ENCODE data around the gene CITED1.

Gene CITED1

GRCh38 chrX:72316408-72317110 lies 10.8 kb upstream of the CITED1 start:
- Histone ChIP-seq H3K9me3 (ENCODE audit: control insufficient read depth, insufficient read depth, low read length) (no peaks in the 10 kb centered on the region), H3K4me2 (ENCODE audit: low read length) (no peak overlapping the region), H4K20me1 (ENCODE audit: control insufficient read depth, insufficient read depth, low read depth, low read length) (no peaks in the 10 kb centered on the region), H3K79me2 (ENCODE audit: control insufficient read depth, low read length) (no peaks in the 10 kb centered on the region), H3K36me3 (ENCODE audit: control insufficient read depth, low read length) (no peaks in the 10 kb centered on the region), H3K27ac (ENCODE audit: low read depth, low read length) (no peak overlapping the region), H3K4me1 (ENCODE audit: control insufficient read depth, low read length) (no peaks in the 10 kb centered on the region), H3K9me2 (replicated peaks; ENCODE audit: control insufficient read depth, low read length) (no peaks in the 10 kb centered on the region), H3K27me3 (ENCODE audit: control insufficient read depth, low read length) (no peaks in the 10 kb centered on the region), H3K4me3 (ENCODE audit: low read length) (no peak overlapping the region), H3F3A (ENCODE audit: control insufficient read depth, insufficient read depth) (no peaks in the 10 kb centered on the region)
- TF ChIP-seq EZH2phosphoT487 (IDR thresholded peaks at IDR 0.05; ENCODE audit: borderline replicate concordance, low read length), result no peak
- no peak for TF ChIP-seq CTCF (IDR thresholded peaks at IDR 0.05; ENCODE audit: low read depth, low read length, poor library complexity, severe bottlenecking)

GRCh38 chrX:72314881-72315280 lies 9.2 kb upstream of the CITED1 start:
- Histone ChIP-seq H4K20me1 (ENCODE audit: control insufficient read depth, insufficient read depth, low read depth, low read length) (no peaks in the 10 kb centered on the region), H3K79me2 (ENCODE audit: control insufficient read depth, low read length) (no peaks in the 10 kb centered on the region), H3K4me3 (ENCODE audit: low read length) (no peak overlapping the region), H3F3A (ENCODE audit: control insufficient read depth, insufficient read depth) (no peaks in the 10 kb centered on the region), H3K27ac (ENCODE audit: low read depth, low read length) (no peak overlapping the region), H3K4me2 (ENCODE audit: low read length) (no peak overlapping the region), H3K36me3 (ENCODE audit: control insufficient read depth, low read length) (no peaks in the 10 kb centered on the region), H3K9me3 (ENCODE audit: control insufficient read depth, insufficient read depth, low read length) (no peaks in the 10 kb centered on the region), H3K4me1 (ENCODE audit: control insufficient read depth, low read length) (no peaks in the 10 kb centered on the region), H3K9me2 (replicated peaks; ENCODE audit: control insufficient read depth, low read length) (no peaks in the 10 kb centered on the region), H3K27me3 (ENCODE audit: control insufficient read depth, low read length) (peaks cover 1% of the 10 kb centered on the region)
- TF ChIP-seq CTCF (IDR thresholded peaks at IDR 0.05; ENCODE audit: low read depth, low read length, poor library complexity, severe bottlenecking), result no peak
- no peak for TF ChIP-seq EZH2phosphoT487 (IDR thresholded peaks at IDR 0.05; ENCODE audit: borderline replicate concordance, low read length)

GRCh38 chrX:72313707-72314641 lies 8.3 kb upstream of the CITED1 start:
- Histone ChIP-seq H3K4me1 (ENCODE audit: control insufficient read depth, low read length) (no peaks in the 10 kb centered on the region), H3K79me2 (ENCODE audit: control insufficient read depth, low read length) (no peaks in the 10 kb centered on the region), H3K9me2 (replicated peaks; ENCODE audit: control insufficient read depth, low read length) (no peaks in the 10 kb centered on the region), H3K9me3 (ENCODE audit: control insufficient read depth, insufficient read depth, low read length) (no peaks in the 10 kb centered on the region), H3K36me3 (ENCODE audit: control insufficient read depth, low read length) (no peaks in the 10 kb centered on the region), H4K20me1 (ENCODE audit: control insufficient read depth, insufficient read depth, low read depth, low read length) (no peaks in the 10 kb centered on the region), H3K27ac (ENCODE audit: low read depth, low read length) (no peak overlapping the region), H3K27me3 (ENCODE audit: control insufficient read depth, low read length) (peaks cover 11% of the 10 kb centered on the region), H3F3A (ENCODE audit: control insufficient read depth, insufficient read depth) (no peaks in the 10 kb centered on the region), H3K4me3 (ENCODE audit: low read length) (no peak overlapping the region), H3K4me2 (ENCODE audit: low read length) (no peak overlapping the region)
- TF ChIP-seq CTCF (IDR thresholded peaks at IDR 0.05; ENCODE audit: low read depth, low read length, poor library complexity, severe bottlenecking), result no peak
- no peak for TF ChIP-seq EZH2phosphoT487 (IDR thresholded peaks at IDR 0.05; ENCODE audit: borderline replicate concordance, low read length)

All from DOHH2 (cell line).